Endothelial cell of umbilical vein (primary cell): ENCODE measurements around the gene MPDU1. TPM values are rescaled to one million over a fixed set of nuclear protein-coding genes. Genes with fewer than 3 reads are reported as not detected.

Experiments used
- BruUV-seq: library from RNA; stranded (reverse); fragments of 400-500 nt; replicated peaks from 2 replicates; lab custom pipeline; 2021; lab: Mats Ljungman, UMichigan
- CTCF ChIA-PET: fragments of 300-600, 350-600 bp; sonication (Branson Sonifier 250); formaldehyde crosslinking; loops from one replicate; lab custom pipeline; 2021; ENCODE audit warnings: antibody characterized with exemption, inconsistent platforms; lab: Charles Lee
- POLR2A ChIA-PET: fragments of 300-600, 350-600 bp; sonication (Branson Sonifier 250); formaldehyde crosslinking; loops from one replicate; lab custom pipeline; 2021; ENCODE audit warnings: antibody characterized with exemption, inconsistent platforms; lab: Charles Lee
- DNase-seq: peaks from one replicate; pipeline ENCODE4 v3.0.0-alpha.2; 2011; ENCODE audit warnings: low read depth, low spot score
- FAIRE-seq: peaks from 2 replicates; lab custom pipeline; 2011; peaks lifted over from hg19 to GRCh38; lab: Jason Lieb, UNC
- H2AFZ ChIP-seq: 2 replicates; pipeline ENCODE4 v1.6.0; 2012; ENCODE audit warnings: low read depth, low read length, control low read depth, inconsistent platforms
- H3K27ac ChIP-seq: 2 replicates; pipeline ENCODE4 v1.5.1; 2011; ENCODE audit warnings: low read depth, mild to moderate bottlenecking, control low read depth, low read length, moderate library complexity; ENCODE audit not compliant: insufficient read depth
- H3K27me3 ChIP-seq, 2 experiments: 2 replicates each; pipeline versions ENCODE4 v1.6.0 to v1.6.1; 2011; ENCODE audit warnings: low read length in 2 of 2, mixed read lengths in 1 of 2; ENCODE audit not compliant: control insufficient read depth in 2 of 2, insufficient read depth in 2 of 2
- H3K36me3 ChIP-seq, 2 experiments: 2 replicates in 1 of 2; 3 replicates in 1 of 2; pipeline ENCODE4 v1.5.1; 2011; ENCODE audit warnings: low read length in 2 of 2, mild to moderate bottlenecking in 1 of 2, moderate library complexity in 1 of 2; ENCODE audit not compliant: control insufficient read depth in 2 of 2, insufficient read depth in 2 of 2; ENCODE audit errors: extremely low read depth in 1 of 2
- H3K4me1 ChIP-seq: 3 replicates; pipeline ENCODE4 v1.5.1; 2011; ENCODE audit warnings: mild to moderate bottlenecking, low read length; ENCODE audit not compliant: control insufficient read depth, insufficient read depth; ENCODE audit errors: extremely low read depth
- H3K4me2 ChIP-seq: 2 replicates; pipeline ENCODE4 v1.6.1; 2011; ENCODE audit warnings: low read length, control low read depth, mixed read lengths; ENCODE audit not compliant: insufficient read depth
- H3K4me3 ChIP-seq, 3 experiments: fragments of 200-600 bp in 1 of 3; sonication (generic), shearing (Covaris generic) in 1 of 3; replicated peaks in 1 of 3; 2 replicates each; pipeline ENCODE4 v1.5.1; 2011 to 2016; ENCODE audit warnings: control low read depth in 3 of 3, low read length in 3 of 3, mild to moderate bottlenecking in 2 of 3, inconsistent platforms in 1 of 3, low read depth in 1 of 3, moderate library complexity in 1 of 3; ENCODE audit not compliant: insufficient read depth in 1 of 3
- H3K79me2 ChIP-seq: 2 replicates; pipeline ENCODE4 v1.6.0; 2012; ENCODE audit warnings: low read length, inconsistent platforms; ENCODE audit not compliant: control insufficient read depth, insufficient read depth
- H3K9ac ChIP-seq: replicated peaks from 2 replicates; pipeline ENCODE3; 2011; ENCODE audit warnings: low read length, control low read depth; ENCODE audit not compliant: insufficient read depth; ENCODE audit errors: extremely low read depth
- H3K9me1 ChIP-seq: replicated peaks from 3 replicates; pipeline ENCODE4 v1.6.0; 2011; ENCODE audit warnings: mild to moderate bottlenecking, low read length; ENCODE audit not compliant: control insufficient read depth, insufficient read depth; ENCODE audit errors: extremely low read depth
- H3K9me3 ChIP-seq: replicated peaks from 2 replicates; pipeline ENCODE4 v1.5.1; 2012; ENCODE audit warnings: low read length, inconsistent platforms; ENCODE audit not compliant: control insufficient read depth, insufficient read depth
- H4K20me1 ChIP-seq: replicated peaks from 2 replicates; pipeline ENCODE3; 2011; ENCODE audit warnings: mild to moderate bottlenecking, low read length; ENCODE audit not compliant: control insufficient read depth, insufficient read depth; ENCODE audit errors: extremely low read depth
- CTCF ChIP-seq, 2 donors: IDR thresholded peaks; 1 replicate in 1 of 2; 2 replicates in 1 of 2; pipeline ENCODE4 v1.5.1; 2011; ENCODE audit warnings: low read length in 2 of 2, mild to moderate bottlenecking in 2 of 2, moderate library complexity in 2 of 2, control low read depth in 1 of 2, inconsistent platforms in 1 of 2, low read depth in 1 of 2; ENCODE audit not compliant: insufficient read depth in 1 of 2; ENCODE audit errors: extremely low read depth in 1 of 2
- EZH2 ChIP-seq: IDR thresholded peaks from 2 replicates; pipeline ENCODE4 v1.6.1; 2012; ENCODE audit warnings: borderline replicate concordance, low read depth, mild to moderate bottlenecking, moderate library complexity, low read length, inconsistent platforms; ENCODE audit not compliant: severe bottlenecking
- FOS ChIP-seq: IDR thresholded peaks from 2 replicates; pipeline ENCODE4 v1.6.1; 2011; ENCODE audit warnings: mild to moderate bottlenecking, low read length, moderate library complexity, borderline replicate concordance; ENCODE audit not compliant: insufficient read depth
- GATA2 ChIP-seq: IDR thresholded peaks from 2 replicates; pipeline ENCODE4 v1.7.0; 2011; ENCODE audit warnings: low read depth, mild to moderate bottlenecking, moderate library complexity, mixed read lengths, low read length; ENCODE audit not compliant: insufficient read length, insufficient read depth
- JUN ChIP-seq: IDR thresholded peaks from 2 replicates; pipeline ENCODE4 v1.6.1; 2011; ENCODE audit warnings: borderline replicate concordance, low read depth; ENCODE audit not compliant: insufficient read length, insufficient read depth
- MAX ChIP-seq: IDR thresholded peaks from 2 replicates; pipeline ENCODE4 v1.6.1; 2011; ENCODE audit not compliant: insufficient read depth, insufficient read length
- MYC ChIP-seq: IDR thresholded peaks from one replicate; pipeline ENCODE4 v1.6.1; 2011; ENCODE audit warnings: mild to moderate bottlenecking, low read depth, low read length
- POLR2A ChIP-seq: IDR thresholded peaks from 2 replicates; pipeline ENCODE4 v1.6.1; 2012; ENCODE audit warnings: low read depth, mild to moderate bottlenecking, control low read depth, low read length
- POLR2AphosphoS5 ChIP-seq: IDR thresholded peaks from 2 replicates; pipeline ENCODE4 v1.6.1; 2012; ENCODE audit warnings: low read depth, mild to moderate bottlenecking, control low read depth, low read length, moderate library complexity; ENCODE audit not compliant: insufficient read depth
- dilution Hi-C: fragments of 300-500 bp; cut with MboI; formaldehyde crosslinking; loops from one replicate; pipeline ENCODE4 v1.15.0; 2019; ENCODE audit warnings: low sequenced_read_pairs; ENCODE audit not compliant: extremely low pct_ligation_motif_present
- intact Hi-C: fragments of 100-400 bp; cut with micrococcal nuclease; formaldehyde crosslinking; loops from one replicate; pipeline ENCODE4 v1.10.0; 2022
- polyA plus RNA-seq, 4 experiments: library from polyadenylated mRNA; depleted of rRNA in 3 of 4; stranded (reverse) in 3 of 4; unstranded in 1 of 4; fragments of >200 nt; gene quantifications; 2 replicates each; pipeline versions ENCODE4 v1.2.1 to v1.2.3, GENCODE V29; 2011 to 2012; ENCODE audit warnings: missing spikeins in 1 of 4
- total RNA-seq: library from RNA; stranded (reverse); gene quantifications from 2 replicates; pipeline ENCODE4 v1.2.3, GENCODE V29; 2021

MPDU1 gene
- total and polyA plus RNA-seq, 2 donors (not counting 3 experiments of a cell fraction or from before 2014, with no cell fraction given): 78.0 to 368 TPM

GRCh38 chr17:7550344-7550743 lies 33.3 kb upstream of the MPDU1 start:
- Histone ChIP-seq H3K36me3 (no peaks in the 10 kb centered on the region), H3K4me2 (no peak overlapping the region), H3K9ac (no peak overlapping the region), H3K9me3 (no peaks in the 10 kb centered on the region), H3K27me3 (no peaks in the 10 kb centered on the region), H3K9me1 (no peaks in the 10 kb centered on the region), H2AFZ (no peak overlapping the region), H3K79me2 (no peaks in the 10 kb centered on the region), H3K27ac (no peak overlapping the region), H3K4me3 (no peak overlapping the region), H4K20me1 (no peaks in the 10 kb centered on the region), H3K4me1 (peaks cover 10% of the 10 kb centered on the region)
- ChIA-PET CTCF (interaction anchor here (1.4 to 5.1 kb wide), 3 partner anchors 10 to 36 kb away, joined by 4 to 32 read pairs (median 20); no protein-coding TSS in a partner anchor), POLR2A (no interaction called here)
- no peak for DNase-seq
- BruUV-seq: no TSS peak
- intact Hi-C loops: no loop called here
- TF ChIP-seq EZH2 (no peak), GATA2 (no peak), POLR2A (no peak), MYC (no peak), FOS (no peak), MAX (no peak), POLR2AphosphoS5 (no peak), JUN (no peak), CTCF (IDR thresholded peaks at IDR 0.05; ENCODE audit: extremely low read depth in 1 of 2, insufficient read depth in 1 of 2, low read depth in 1 of 2, low read length in 2 of 2) (no peak)
- dilution Hi-C loops: no loop called here
- no peak for FAIRE-seq
